ENCODE data around the gene IMPDH2. TPM values are rescaled to one million over a fixed set of nuclear protein-coding genes. Genes with fewer than 3 reads are reported as not detected.

Gene IMPDH2
- total RNA-seq, 1 donor from 2014 or later: 206 TPM

DNA sequence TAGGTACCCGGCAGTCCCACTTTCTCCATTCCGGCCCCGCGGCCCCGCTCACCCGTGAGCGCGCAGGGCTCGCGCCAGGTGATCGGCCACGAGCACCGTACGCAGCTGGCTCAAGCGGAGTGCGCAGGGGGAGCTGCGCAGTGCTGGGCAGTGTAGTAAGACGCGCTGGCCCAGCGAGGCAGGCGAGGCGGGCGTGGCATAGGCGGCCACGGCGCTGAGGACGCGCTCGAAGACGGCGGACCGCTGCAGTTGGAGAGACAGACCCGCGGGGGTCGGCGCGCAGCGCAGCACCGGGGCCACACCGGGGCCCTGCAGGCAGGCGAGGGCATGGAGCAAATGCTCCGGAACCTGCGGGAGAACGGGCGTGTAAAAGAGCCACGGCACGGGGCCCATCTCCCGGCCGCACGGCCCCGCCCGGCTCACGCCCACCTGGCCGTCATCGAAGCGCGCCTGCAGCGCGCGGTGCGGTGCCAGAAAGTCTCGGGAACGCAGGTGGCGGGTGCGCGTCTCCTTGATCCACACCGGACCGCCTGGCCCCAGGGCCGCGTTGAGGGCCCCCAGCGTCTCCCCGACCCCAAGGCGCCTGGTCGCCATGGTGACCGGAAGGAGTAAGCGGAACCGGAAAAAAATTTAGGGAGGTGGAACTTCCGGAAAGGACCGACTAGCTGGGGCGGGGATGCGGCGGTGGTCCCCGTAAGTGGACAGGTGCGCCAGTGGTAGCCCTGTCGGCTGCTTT is 11.1 kb downstream of the IMPDH2 start, which contains the start of gene DALRD3:
Gene DALRD3 (minus strand): TSS at position 610 of the 736 bp plus-strand sequence. CDS start 16 bp downstream, at position 594.
- no peaks in the 10 kb centered on the region for H3K9me3 Mint-ChIP-seq (ENCODE audit: low read depth)
- H3K27ac Mint-ChIP-seq: peak within 1 kb of the TSS; percentile 93
- peaks cover 23% of the 10 kb centered on the region for H3K4me1 Mint-ChIP-seq (ENCODE audit: low read depth)
- peak; percentile 47 for DNase-seq (ENCODE audit: low spot score, unreplicated experiment)
- H3K4me3 Mint-ChIP-seq (ENCODE audit: low read depth): peak within 1 kb of the TSS; percentile 94
- H3K36me3 Mint-ChIP-seq (ENCODE audit: insufficient read depth): peaks cover 13% of the 10 kb centered on the region
- TF ChIP-seq, protein P1, sequence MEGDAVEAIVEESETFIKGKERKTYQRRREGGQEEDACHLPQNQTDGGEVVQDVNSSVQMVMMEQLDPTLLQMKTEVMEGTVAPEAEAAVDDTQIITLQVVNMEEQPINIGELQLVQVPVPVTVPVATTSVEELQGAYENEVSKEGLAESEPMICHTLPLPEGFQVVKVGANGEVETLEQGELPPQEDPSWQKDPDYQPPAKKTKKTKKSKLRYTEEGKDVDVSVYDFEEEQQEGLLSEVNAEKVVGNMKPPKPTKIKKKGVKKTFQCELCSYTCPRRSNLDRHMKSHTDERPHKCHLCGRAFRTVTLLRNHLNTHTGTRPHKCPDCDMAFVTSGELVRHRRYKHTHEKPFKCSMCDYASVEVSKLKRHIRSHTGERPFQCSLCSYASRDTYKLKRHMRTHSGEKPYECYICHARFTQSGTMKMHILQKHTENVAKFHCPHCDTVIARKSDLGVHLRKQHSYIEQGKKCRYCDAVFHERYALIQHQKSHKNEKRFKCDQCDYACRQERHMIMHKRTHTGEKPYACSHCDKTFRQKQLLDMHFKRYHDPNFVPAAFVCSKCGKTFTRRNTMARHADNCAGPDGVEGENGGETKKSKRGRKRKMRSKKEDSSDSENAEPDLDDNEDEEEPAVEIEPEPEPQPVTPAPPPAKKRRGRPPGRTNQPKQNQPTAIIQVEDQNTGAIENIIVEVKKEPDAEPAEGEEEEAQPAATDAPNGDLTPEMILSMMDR (IDR thresholded peaks at IDR 0.05; ENCODE audit: unreplicated experiment): no peak
- no peaks in the 10 kb centered on the region for H3K27me3 Mint-ChIP-seq

DNA sequence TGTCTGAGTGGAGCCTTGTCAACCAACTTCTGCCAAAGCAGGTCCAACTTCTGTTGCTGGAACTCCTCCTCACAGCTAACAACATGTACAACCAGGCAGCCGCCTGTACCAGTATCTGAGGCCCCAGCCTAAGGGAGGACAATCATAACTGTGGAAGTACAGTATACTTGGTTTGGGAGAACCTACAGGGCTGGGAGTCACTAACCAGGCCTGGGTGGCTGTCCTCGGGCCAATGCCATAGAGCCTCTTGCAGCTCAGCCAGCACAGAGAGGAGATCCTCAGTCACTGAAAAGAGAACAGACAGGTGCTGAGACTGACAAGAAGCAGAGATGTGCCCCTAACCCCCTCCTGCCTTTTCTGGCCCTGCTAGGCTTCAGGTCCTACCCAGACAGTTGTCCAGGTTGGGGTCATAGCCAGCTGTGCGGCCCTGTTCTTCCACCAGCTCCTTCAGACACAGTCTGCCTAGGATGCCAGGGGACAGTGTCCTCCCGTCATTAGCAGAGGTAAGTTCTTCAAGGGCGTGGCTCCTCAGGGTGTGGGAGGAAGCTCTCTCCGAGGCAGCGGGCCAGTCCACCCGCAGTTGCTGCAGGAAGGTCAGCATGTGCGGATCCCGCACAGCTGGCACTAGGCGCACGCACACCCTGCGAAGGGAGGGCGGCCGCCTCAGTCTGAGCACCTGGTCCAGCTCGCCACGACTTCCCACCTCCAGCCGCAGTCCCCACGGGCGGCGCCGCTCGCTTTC is 11.8 kb downstream of the IMPDH2 start:
- peak overlapping the region; percentile 76 for H3K27ac Mint-ChIP-seq
- H3K27me3 Mint-ChIP-seq: no peaks in the 10 kb centered on the region
- peak overlapping the region; percentile 94 for H3K4me3 Mint-ChIP-seq (ENCODE audit: low read depth)
- H3K36me3 Mint-ChIP-seq (ENCODE audit: insufficient read depth): peaks cover 12% of the 10 kb centered on the region
- H3K4me1 Mint-ChIP-seq (ENCODE audit: low read depth): peaks cover 16% of the 10 kb centered on the region
- no peak for DNase-seq (ENCODE audit: low spot score, unreplicated experiment)
- TF ChIP-seq, protein P1 (IDR thresholded peaks at IDR 0.05; ENCODE audit: unreplicated experiment): no peak
- no peaks in the 10 kb centered on the region for H3K9me3 Mint-ChIP-seq (ENCODE audit: low read depth)

DNA sequence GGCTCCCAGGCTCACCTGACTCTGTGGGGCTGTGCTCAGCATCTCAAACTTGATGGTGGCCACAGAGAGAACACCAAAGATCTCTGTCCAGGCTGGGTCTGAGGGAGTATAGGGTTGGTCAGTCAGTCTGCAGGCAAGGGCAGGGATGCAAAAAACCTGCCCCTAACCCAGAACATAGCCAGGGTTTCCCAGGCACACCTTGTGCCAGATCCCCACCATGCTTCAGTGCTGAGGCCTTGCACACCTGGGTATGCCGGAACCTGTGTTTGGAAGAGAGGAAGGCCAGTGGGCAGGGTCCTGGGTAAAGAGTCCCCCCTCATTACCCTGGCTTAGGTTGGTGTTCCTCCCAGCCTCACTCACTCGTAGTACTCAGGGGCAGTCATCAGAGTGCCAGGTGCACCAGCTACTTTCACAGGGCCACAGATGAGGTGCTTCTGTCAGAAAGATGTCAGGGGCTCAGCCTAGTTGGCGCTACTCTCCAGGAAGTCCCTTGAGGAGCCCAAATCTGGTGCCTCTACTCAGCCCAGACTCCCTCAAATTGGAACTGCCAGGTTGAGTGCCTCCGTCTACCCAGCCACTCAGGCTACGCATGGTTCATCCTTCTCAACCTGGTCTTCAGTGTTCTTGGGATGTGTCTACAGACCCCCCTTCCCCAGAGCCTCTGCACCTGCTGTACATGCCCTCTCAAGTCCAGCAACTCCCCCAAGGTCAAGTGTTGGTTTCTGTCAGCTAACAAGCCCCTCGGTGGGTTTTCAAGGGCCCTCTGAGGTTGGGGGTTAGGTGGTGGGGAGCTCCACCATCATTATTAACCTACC is 12.6 kb downstream of the IMPDH2 start:
- peaks cover 16% of the 10 kb centered on the region for H3K4me1 Mint-ChIP-seq (ENCODE audit: low read depth)
- no peaks in the 10 kb centered on the region for H3K27me3 Mint-ChIP-seq
- no peak overlapping the region for H3K27ac Mint-ChIP-seq
- no peak for DNase-seq (ENCODE audit: low spot score, unreplicated experiment)
- TF ChIP-seq, protein P1 (IDR thresholded peaks at IDR 0.05; ENCODE audit: unreplicated experiment): no peak
- peaks cover 16% of the 10 kb centered on the region for H3K36me3 Mint-ChIP-seq (ENCODE audit: insufficient read depth)
- no peaks in the 10 kb centered on the region for H3K9me3 Mint-ChIP-seq (ENCODE audit: low read depth)
- H3K4me3 Mint-ChIP-seq (ENCODE audit: low read depth): peak overlapping the region; percentile 94

DNA sequence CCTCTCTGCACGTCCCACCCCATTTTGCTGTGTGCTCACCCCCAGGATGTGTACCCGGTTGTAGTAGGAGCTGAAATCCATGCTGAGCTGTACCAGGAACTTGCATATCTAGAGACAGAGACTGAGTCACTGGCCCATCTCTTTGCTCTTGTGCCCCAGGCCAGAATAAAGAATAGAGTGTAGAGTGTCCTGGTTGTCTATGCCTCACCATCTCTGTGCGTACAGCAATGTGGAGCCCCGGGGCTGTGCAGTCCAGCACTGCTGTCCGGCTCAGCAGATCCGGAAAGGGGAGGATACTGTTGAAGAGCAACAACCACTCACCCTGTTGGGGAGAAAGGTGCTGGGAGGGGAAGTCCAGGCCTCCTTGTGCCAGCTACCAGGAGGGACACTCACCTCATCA is 13.4 kb downstream of the IMPDH2 start:
- Mint-ChIP-seq H3K4me1 (ENCODE audit: low read depth) (peaks cover 16% of the 10 kb centered on the region), H3K9me3 (ENCODE audit: low read depth) (no peaks in the 10 kb centered on the region), H3K4me3 (ENCODE audit: low read depth) (no peak overlapping the region), H3K27me3 (no peaks in the 10 kb centered on the region), H3K36me3 (ENCODE audit: insufficient read depth) (peaks cover 21% of the 10 kb centered on the region), H3K27ac (no peak overlapping the region)
- TF ChIP-seq, protein P1 (IDR thresholded peaks at IDR 0.05; ENCODE audit: unreplicated experiment): no peak
- no peak for DNase-seq (ENCODE audit: low spot score, unreplicated experiment)

DNA sequence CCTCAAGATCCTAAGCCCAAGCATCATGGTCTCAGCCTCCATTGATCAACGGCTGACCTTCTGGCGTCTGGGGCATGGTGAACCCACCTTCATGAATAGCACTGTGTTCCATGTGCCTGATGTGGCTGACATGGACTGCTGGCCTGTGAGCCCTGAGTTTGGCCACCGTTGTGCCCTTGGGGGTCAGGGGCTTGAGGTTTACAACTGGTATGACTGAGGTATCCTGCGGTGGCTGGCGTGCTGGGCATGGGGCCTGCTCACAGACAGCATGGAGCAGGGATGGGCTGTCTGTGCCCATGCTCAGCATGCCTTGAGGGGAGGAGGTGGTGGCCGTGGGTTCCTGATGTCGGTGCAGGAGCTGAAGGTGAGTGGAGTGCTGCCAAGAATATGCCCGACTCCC is 14.1 kb downstream of the IMPDH2 start:
- peak overlapping the region; percentile 42 for H3K4me3 Mint-ChIP-seq (ENCODE audit: low read depth)
- no peaks in the 10 kb centered on the region for H3K9me3 Mint-ChIP-seq (ENCODE audit: low read depth)
- H3K36me3 Mint-ChIP-seq (ENCODE audit: insufficient read depth): peaks cover 21% of the 10 kb centered on the region
- H3K4me1 Mint-ChIP-seq (ENCODE audit: low read depth): peaks cover 12% of the 10 kb centered on the region
- DNase-seq (ENCODE audit: low spot score, unreplicated experiment): no peak
- H3K27me3 Mint-ChIP-seq: no peaks in the 10 kb centered on the region
- TF ChIP-seq, protein P1 (IDR thresholded peaks at IDR 0.05; ENCODE audit: unreplicated experiment): no peak
- H3K27ac Mint-ChIP-seq: no peak overlapping the region
